ENCODE data around the gene WFIKKN1.
"Not testable (repeated sequence)": the region's sequence is repeated elsewhere in the genome, so short reads cannot be mapped to it uniquely, and the experiment has no call there.

WFIKKN1 gene

DNA sequence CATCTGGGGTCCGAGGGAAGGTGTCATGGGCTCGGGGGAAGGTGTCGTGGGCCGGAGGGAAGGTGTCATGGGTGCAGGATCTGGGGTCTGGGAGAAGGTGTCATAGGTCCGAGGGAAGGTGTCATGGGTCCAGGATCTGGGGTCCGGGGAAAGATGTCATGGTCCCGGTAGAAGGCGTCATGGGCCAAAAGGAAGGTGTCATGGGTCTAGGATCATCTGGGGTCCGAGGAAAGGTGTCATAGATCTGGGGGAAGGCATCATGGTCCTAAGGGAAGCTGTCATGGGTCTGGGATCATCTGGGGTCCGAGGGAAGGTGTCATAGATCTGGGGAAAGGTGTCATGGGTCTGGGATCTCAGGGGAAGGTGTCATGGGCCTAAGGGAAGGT lies 40.0 kb upstream of the WFIKKN1 start:
- CTCF ChIA-PET: interaction anchor here (1.0 kb wide), 1 partner anchor 12 kb away, joined by 4 read pairs; no protein-coding TSS in a partner anchor
- Mint-ChIP-seq H3K27me3 (no peaks in the 10 kb centered on the region), H3K4me3 (peak overlapping the region; percentile 74), H3K4me1 (peaks cover 33% of the 10 kb centered on the region), H3K27ac (peak overlapping the region; percentile 64), H3K9me3 (no peaks in the 10 kb centered on the region), H3K36me3 (peaks cover 3% of the 10 kb centered on the region)
- DNase-seq: no peak

DNA sequence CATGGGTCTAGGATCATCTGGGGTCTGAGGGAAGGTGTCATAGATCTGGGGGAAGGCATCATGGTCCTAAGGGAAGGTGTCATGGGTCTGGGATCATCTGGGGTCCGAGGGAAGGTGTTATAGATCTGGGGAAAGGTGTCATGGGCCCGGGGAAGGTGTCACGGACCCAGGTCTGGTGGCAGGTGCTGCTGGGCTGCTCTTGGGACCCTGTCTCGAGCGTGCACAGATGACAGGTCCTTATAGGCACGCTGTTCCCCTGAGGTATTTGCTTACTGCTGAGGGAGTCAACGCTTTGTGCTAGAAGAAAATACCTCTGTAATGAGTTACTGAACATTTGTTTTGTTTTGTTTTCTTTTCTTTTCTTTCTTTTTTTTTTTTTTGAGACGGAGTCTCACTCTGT lies 39.6 kb upstream of the WFIKKN1 start:
- Mint-ChIP-seq H3K9me3 (no peaks in the 10 kb centered on the region), H3K4me1 (peaks cover 33% of the 10 kb centered on the region), H3K36me3 (peaks cover 5% of the 10 kb centered on the region), H3K27ac (no peak overlapping the region), H3K4me3 (peak overlapping the region; percentile 74), H3K27me3 (no peaks in the 10 kb centered on the region)
- CTCF ChIA-PET: no interaction called here
- no peak for DNase-seq

DNA sequence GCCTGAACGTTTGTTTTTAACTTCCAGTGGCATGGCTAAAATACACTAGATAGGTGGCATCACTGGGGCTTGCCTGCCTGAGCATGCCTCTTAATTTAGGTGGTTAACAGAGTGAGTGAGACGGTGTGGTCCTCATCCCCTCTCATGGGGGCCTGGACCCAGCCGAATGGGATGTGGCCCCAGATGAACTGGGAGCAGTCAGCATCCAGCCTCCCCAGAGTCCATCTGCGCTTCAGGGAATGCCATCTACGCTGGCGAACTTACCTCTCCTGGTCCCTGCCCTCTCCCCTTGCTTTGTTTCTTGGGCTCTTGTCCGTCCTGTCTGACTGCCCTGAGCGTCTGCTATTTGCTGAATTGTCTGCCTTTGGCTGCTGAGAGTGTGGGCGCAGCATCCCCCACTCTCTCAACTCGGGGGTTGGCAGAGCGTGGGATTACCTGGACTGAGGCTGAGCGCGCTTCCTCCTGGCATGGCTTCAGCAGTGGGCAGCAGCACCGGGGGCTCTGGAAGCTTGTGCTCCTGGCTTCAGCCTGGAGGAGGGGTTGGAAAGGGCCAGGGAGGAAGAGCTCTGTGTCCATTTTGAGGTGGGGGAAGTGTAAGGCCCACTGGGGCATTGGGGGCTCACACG lies 38.8 kb upstream of the WFIKKN1 start:
- no peaks in the 10 kb centered on the region for H3K27me3 Mint-ChIP-seq
- no peaks in the 10 kb centered on the region for H3K9me3 Mint-ChIP-seq
- no peak for DNase-seq
- H3K4me3 Mint-ChIP-seq: peak overlapping the region; percentile 74
- H3K4me1 Mint-ChIP-seq: peaks cover 33% of the 10 kb centered on the region
- CTCF ChIA-PET: no interaction called here
- H3K27ac Mint-ChIP-seq: no peak overlapping the region
- peaks cover 9% of the 10 kb centered on the region for H3K36me3 Mint-ChIP-seq

DNA sequence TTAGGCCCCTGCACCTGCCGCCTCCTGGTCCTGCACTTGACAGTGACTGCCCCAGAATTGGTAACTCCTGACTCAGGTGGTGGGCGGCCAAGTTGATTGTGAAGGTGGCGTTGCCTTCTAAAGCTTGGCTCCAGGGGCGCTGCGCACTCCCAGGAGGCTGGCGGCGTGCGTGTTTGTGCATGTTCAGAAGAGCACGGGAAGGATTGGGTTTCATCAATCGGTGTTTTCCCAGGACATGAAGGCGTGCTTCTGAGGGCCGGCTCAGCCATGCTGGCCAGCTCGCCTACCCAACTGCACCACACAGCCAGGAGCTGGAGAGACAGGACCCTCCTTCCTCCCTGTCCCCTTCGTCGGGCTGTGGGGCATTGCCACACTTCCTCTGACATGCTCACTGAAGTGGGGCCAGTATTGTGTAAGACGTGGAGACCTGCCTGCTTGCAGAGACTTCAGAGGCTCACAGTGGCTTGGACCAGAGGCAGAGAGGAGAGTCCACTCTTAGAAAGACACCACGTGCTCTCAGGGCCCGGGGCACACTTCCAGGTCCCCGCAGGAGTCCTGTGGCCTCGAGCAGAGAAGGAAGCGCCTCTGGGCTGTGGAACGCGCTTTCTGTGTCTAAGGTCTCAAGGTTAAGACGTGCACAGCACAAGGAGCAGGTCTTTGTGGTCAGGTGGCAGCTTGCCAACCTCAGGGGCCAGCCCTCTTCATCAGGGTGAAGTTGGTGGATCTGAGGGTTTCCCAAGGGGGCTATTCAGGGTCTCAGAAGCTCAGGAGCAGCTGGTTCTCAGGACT lies 38.1 kb upstream of the WFIKKN1 start:
- H3K9me3 Mint-ChIP-seq: no peaks in the 10 kb centered on the region
- peaks cover 28% of the 10 kb centered on the region for H3K4me1 Mint-ChIP-seq
- CTCF ChIA-PET: interaction anchor here (0.9 kb wide), 1 partner anchor 14 kb away, joined by 3 read pairs; no protein-coding TSS in a partner anchor
- H3K36me3 Mint-ChIP-seq: peaks cover 8% of the 10 kb centered on the region
- H3K27ac Mint-ChIP-seq: no peak overlapping the region
- H3K27me3 Mint-ChIP-seq: no peaks in the 10 kb centered on the region
- H3K4me3 Mint-ChIP-seq: no peak overlapping the region
- no peak for DNase-seq

DNA sequence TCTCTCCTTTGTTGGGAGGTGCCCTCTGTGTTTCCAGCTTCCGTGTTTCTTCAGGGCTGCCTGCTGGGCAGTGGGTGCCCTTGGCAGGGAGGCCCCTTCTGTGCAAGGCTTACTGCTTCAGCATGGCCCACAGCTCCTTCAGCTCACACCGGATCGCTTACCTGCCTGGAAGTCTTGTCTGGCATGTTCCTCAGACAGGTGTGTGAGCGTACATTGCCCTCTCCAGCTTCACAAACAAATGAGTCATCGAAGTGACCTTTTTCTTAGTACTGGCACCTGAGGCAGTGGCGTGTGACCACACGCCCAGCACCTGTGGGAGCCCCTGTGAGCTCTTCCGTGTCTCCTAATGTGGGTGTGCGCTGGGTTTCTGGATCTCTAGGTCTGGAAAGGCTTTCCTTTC lies 37.4 kb upstream of the WFIKKN1 start:
- CTCF ChIA-PET: interaction anchor here (0.9 kb wide), 1 partner anchor 14 kb away, joined by 3 read pairs; no protein-coding TSS in a partner anchor
- peaks cover 8% of the 10 kb centered on the region for H3K36me3 Mint-ChIP-seq
- H3K27ac Mint-ChIP-seq: no peak overlapping the region
- no peaks in the 10 kb centered on the region for H3K27me3 Mint-ChIP-seq
- H3K4me1 Mint-ChIP-seq: peaks cover 22% of the 10 kb centered on the region
- no peaks in the 10 kb centered on the region for H3K9me3 Mint-ChIP-seq
- no peak overlapping the region for H3K4me3 Mint-ChIP-seq
- DNase-seq: no peak

DNA sequence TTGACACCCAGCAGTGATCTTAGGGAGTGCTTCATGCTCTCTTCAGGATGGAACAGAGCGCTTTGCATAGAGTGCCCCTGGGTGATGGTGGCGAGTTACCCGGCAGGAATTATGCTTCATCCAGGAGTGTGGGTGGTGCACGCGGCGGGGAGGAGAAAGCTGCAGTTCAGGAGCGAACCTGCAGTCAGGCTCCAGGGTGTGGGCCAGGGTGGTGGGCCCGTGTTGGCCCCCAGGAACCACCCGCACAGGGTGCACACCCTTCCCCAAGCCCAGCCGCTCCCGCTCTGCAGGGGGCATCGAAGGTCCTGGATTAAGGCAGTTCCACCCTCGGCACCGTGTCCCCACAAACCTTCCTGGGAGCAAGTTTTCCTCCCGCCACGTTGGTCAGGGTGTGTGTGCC lies 37.0 kb upstream of the WFIKKN1 start:
- Mint-ChIP-seq H3K27ac (no peak overlapping the region), H3K4me3 (no peak overlapping the region), H3K4me1 (peaks cover 22% of the 10 kb centered on the region), H3K27me3 (no peaks in the 10 kb centered on the region), H3K36me3 (peaks cover 11% of the 10 kb centered on the region), H3K9me3 (no peaks in the 10 kb centered on the region)
- DNase-seq: no peak
- CTCF ChIA-PET: no interaction called here

DNA sequence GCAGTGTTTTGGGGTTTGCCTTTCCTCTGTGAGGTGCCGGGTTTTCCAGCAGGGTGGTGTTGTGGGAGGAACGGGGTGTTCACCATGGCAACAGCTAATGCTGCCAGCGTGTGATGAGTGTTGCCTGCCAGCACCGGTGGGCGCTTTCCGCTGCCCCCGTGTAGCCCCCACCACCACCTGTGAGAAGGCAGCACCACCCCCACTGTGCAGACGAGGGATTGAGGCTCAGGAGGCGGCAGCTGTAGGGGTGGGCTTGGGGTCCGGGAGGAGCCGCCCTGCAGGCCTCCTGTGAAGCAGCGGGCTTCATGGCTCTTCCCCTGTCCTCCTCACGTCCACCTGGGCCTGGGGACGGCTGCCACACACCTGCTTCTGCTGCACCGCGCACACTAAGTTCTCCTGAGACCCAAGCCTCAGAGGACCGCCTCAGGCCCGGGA lies 35.7 kb upstream of the WFIKKN1 start:
- H3K4me1 Mint-ChIP-seq: peaks cover 22% of the 10 kb centered on the region
- H3K27me3 Mint-ChIP-seq: no peaks in the 10 kb centered on the region
- peaks cover 15% of the 10 kb centered on the region for H3K36me3 Mint-ChIP-seq
- CTCF ChIA-PET: no interaction called here
- DNase-seq: no peak
- no peak overlapping the region for H3K27ac Mint-ChIP-seq
- H3K4me3 Mint-ChIP-seq: no peak overlapping the region
- no peaks in the 10 kb centered on the region for H3K9me3 Mint-ChIP-seq

DNA sequence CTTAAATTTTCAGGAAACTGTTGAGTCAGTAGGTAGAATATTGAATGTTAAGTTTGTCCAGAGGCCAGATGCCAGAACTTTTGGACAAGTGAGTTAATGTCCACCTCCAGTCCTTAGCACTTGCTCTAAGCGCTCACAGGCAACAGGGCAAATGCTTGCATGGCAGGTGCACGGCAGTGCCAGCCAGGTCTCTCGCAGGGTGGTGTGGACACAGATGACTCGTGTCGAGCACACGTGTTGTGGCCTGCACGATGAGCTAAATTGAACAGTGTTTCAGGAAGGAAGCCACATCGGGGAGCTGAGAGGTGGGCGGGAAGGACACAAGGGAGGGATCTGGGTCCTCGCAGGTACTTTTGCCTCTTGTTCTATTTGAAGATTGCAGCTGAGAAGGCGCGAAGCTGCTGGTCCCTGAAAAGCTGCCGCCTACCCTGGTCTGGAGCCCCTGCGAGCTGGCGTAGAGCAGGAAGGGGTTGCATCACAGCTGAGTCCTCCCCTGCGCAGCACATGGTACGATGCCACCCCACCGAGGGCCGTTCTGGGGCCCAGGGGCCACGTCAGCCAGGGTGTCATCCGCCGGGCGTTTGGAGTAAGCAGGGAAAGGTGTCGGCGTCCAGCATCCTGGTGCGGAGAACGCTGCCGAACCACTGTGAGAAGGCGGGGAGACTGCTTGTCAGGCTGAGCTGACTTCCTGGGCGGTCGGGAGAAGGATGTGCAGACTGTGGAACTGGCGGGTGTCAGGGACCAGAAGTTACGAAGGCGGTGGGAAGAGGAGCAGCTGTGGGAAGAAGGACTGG lies 34.6 kb upstream of the WFIKKN1 start:
- peaks cover 16% of the 10 kb centered on the region for H3K4me1 Mint-ChIP-seq
- DNase-seq: no peak
- H3K36me3 Mint-ChIP-seq: peaks cover 15% of the 10 kb centered on the region
- CTCF ChIA-PET: no interaction called here
- no peaks in the 10 kb centered on the region for H3K9me3 Mint-ChIP-seq
- H3K27ac Mint-ChIP-seq: no peak overlapping the region
- no peaks in the 10 kb centered on the region for H3K27me3 Mint-ChIP-seq
- H3K4me3 Mint-ChIP-seq: no peak overlapping the region

DNA sequence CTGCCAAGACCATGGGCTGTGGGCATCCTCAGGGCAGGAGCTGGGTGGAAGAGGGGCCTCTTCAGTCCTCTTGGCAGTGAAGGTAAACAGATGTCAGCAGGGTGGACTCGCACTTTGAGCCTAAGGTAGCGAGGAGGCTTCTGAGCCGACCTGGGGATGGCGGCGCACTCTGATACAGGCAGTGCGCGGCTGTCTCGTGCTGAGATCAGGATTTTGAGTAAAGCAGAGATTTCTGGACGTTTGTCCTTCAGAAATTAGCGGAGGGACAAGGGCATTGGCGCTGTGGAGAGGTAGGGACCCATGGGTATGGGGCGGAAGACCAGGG lies 34.1 kb upstream of the WFIKKN1 start:
- DNase-seq: no peak
- H3K4me1 Mint-ChIP-seq: peaks cover 12% of the 10 kb centered on the region
- no peaks in the 10 kb centered on the region for H3K27me3 Mint-ChIP-seq
- no peak overlapping the region for H3K4me3 Mint-ChIP-seq
- H3K36me3 Mint-ChIP-seq: peaks cover 15% of the 10 kb centered on the region
- no peaks in the 10 kb centered on the region for H3K9me3 Mint-ChIP-seq
- CTCF ChIA-PET: no interaction called here
- H3K27ac Mint-ChIP-seq: no peak overlapping the region

DNA sequence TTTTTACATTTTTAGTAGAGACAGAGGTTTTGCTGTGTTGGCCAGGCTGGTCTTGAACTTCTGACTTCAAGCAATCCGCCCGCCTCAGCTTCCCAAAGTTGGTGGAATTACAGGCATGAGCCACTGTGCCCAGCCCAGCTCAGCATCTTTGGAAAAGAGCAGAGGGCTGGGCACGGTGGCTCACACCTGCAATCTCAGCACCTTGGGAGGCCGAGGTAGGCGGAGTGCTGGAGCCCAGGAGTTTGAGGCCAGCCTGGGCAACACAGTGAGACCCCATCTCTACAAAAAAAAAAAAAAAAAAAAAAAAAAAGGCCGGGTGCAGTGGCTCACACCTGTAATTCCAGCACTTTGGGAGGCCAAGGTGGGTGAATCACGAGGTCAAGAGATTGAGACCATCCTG lies 33.1 kb upstream of the WFIKKN1 start:
- H3K9me3 Mint-ChIP-seq, H3K27me3 Mint-ChIP-seq, H3K4me3 Mint-ChIP-seq, DNase-seq, H3K27ac Mint-ChIP-seq, H3K4me1 Mint-ChIP-seq, CTCF ChIA-PET: not testable (repeated sequence)
- H3K36me3 Mint-ChIP-seq: peaks cover 15% of the 10 kb centered on the region

DNA sequence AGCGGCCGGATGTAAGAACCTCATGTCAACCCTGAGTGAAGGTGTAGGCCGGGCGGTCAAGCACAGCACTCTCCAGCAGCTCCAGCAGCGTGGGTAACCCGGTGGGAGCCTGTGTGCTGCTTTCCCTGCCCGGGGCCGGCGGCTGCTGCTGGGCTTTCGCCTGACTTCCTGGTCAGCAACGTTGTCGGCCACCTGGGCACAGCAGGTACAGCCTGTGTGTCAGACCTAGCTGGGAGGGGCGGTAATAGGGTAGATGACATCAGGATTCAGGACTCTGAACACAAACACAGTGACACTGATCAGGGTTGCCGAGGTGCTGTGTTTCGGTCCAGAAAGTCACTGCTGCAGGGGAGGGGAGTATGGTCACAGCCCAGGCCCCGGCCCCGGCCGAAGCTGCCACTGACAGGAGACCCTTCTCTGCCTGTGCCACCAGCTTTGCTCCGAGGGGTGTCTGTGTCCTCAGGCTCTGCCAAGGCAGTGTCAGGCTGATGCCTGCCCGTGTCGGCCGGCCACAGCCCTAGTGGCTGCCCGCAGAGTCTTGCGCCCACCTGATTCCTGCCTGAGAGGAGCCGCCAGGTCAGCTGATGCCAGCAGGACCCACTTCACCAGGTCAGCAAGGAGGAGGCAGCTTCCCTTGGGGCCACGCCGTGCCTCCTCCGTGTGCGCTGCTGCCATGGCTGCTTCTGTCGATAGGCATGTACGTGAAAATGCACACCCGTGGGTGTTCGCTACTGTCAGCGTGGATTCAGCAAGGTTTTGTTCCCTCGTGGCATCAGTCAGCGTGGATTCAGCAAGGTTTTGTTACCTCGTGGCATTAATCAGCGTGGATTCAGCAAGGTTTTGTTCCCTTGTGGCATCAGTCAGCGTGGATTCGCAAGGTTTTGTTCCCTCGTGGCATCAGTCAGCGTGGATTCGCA lies 31.7 kb upstream of the WFIKKN1 start:
- no peak for DNase-seq
- Mint-ChIP-seq H3K27ac (no peak overlapping the region), H3K27me3 (no peaks in the 10 kb centered on the region), H3K4me3 (no peak overlapping the region), H3K9me3 (no peaks in the 10 kb centered on the region), H3K4me1 (peaks cover 1% of the 10 kb centered on the region), H3K36me3 (peaks cover 15% of the 10 kb centered on the region)
- CTCF ChIA-PET: no interaction called here

DNA sequence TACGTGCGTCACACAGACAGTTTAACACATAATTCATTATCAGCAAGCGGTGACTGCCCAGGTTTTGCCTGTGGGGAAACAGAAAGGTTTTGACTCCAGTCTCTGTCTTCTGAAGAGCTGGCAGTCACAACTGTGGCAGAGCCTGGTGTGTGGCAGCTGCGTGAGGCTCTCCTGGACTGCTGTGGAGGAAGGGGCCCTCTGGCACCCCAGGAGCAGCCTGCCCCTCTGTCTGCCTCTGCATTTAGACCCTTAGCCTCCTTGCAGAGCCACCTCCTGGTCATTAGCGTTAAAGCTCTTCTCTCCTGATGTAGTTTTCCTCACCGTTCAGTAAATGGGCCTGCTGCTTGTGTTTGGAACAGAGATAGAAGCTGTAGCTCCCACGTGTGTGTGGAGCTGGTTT lies 30.0 kb upstream of the WFIKKN1 start:
- Mint-ChIP-seq H3K4me3 (no peak overlapping the region), H3K27me3 (no peaks in the 10 kb centered on the region), H3K9me3 (no peaks in the 10 kb centered on the region), H3K4me1 (no peaks in the 10 kb centered on the region), H3K36me3 (peaks cover 15% of the 10 kb centered on the region), H3K27ac (no peak overlapping the region)
- CTCF ChIA-PET: interaction anchor here (1.1 to 1.6 kb wide), 3 partner anchors 9 to 24 kb away, joined by 3 to 6 read pairs (median 4); no protein-coding TSS in a partner anchor
- no peak for DNase-seq

DNA sequence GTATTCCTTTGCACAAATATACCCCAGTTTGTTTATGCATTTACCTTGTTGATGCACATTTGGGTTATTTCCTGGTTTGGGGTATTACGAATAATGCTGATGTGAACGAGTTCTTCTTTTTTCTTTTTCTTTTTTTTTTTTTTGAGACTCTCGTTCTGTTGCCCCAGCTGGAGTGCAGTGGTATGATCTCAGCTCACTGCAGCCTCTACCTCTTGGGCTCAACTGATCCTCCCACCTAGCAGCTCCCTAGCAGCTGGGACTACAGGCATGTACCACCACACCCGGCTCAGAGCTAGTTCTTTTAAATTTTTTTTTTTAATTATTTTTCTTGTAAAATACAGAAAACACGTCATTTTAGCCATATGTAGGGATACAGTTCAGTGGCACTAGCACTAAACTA lies 26.9 kb upstream of the WFIKKN1 start:
- H3K4me1 Mint-ChIP-seq: no peaks in the 10 kb centered on the region
- H3K27me3 Mint-ChIP-seq: no peaks in the 10 kb centered on the region
- no peak overlapping the region for H3K4me3 Mint-ChIP-seq
- no peak overlapping the region for H3K27ac Mint-ChIP-seq
- no peak for DNase-seq
- peaks cover 3% of the 10 kb centered on the region for H3K36me3 Mint-ChIP-seq
- no peaks in the 10 kb centered on the region for H3K9me3 Mint-ChIP-seq
- CTCF ChIA-PET: no interaction called here
